Right lung (tissue), 5 donors: Measurements from ENCODE around the gene ERRFI1. TPM values are rescaled to one million over a fixed set of nuclear protein-coding genes. Genes with fewer than 3 reads are reported as not detected.
A peak's percentile ranks its signal among the peaks of the same experiment; 100 is the strongest.

Experiments
- DNase-seq, 2 donors: peaks; one replicate each; pipeline ENCODE4 v3.0.0-alpha.2; 2013
- polyA plus RNA-seq, 5 donors: library from polyadenylated mRNA; unstranded; fragments of 120-200 nt; gene quantifications; one replicate each; pipeline versions ENCODE4 v1.2.1 to v1.2.3, GENCODE V29; 2013; ENCODE audit warnings: inconsistent platforms in 1 of 5, low replicate concordance in 1 of 5; ENCODE audit not compliant: insufficient read length in 5 of 5, insufficient read depth in 1 of 5

The ERRFI1 gene
- polyA plus RNA-seq, 5 donors, result 52.0 to 95.3 (median 81.3) TPM

DNA sequence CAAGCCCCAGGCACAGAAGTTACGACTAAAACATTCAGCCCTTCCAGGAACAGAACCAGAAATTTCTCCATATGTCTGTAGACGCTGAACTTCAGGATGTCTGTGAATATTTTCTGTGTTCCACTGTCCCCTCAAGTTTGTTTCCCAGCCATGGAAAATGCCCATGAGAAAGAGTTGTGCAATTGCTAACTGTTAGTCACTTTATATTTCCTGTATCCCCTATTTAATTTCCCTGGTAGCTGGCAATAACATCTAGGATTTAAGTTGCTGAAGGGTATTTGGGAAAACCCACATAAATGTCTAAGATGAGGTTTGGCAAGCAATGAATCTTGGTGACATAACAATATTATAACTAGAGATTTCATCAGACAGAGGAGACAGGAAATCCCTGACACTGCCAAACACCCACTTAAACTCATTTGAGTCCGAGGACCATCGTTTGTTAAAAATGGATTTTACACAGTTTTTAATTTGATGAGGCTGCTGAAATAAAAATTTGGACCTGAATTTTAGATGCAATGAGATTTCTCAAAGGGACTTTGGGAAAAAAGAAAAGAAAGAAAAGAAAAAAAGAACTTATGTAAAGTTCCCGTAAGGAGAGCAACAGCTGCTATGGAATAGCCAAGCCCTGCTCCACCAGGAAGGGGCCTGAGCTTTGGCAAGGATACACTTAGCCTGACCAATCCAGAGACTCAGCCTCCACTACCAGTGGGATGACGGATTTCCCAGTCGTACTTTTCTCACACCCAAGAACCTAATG, 21.8 kb upstream of the ERRFI1 start:
- no peak for DNase-seq

DNA sequence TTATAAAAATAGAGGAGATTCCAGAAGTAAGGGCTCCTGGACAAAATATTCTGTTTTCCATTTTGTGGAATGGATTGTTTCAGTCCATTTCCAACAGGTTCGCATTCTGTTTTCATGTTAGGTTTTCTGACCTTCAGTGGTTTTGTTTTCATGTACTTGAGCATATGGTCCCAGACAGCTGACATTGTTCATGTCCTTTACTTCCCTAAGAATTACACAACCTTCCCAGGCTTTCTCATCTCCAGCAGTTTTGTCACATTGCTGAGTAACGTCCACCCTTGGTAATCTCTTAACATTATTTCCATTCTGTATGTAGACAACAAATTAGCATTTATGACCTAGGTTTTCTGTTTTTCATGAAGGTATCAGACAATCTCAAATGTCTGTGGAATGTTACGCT, 21.0 kb upstream of the ERRFI1 start:
- no peak for DNase-seq

GRCh38 chr1:8046391-8046790, 20.3 kb upstream of the ERRFI1 start:
- no peak for DNase-seq

GRCh38 chr1:8043621-8044020, 17.5 kb upstream of the ERRFI1 start:
- no peak for DNase-seq

DNA sequence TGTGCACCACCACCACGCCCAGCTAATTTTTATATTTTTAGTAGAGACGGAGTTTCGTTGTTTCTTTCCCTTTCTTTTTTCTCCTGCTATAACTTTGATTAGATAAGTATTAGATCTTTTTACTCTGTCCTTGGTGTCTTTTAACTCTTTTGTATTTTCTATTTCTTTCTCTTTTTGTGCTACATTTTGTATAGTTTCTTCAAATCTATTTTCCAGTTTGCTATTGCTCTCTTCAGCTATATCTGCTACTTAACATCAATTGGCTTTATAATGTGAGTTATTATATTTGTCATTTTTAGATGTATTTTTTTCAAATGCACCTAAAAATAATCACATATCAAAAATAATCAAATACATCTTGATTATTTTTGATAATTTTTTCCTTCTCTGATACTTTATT, 16.0 kb upstream of the ERRFI1 start:
- no peak for DNase-seq

DNA sequence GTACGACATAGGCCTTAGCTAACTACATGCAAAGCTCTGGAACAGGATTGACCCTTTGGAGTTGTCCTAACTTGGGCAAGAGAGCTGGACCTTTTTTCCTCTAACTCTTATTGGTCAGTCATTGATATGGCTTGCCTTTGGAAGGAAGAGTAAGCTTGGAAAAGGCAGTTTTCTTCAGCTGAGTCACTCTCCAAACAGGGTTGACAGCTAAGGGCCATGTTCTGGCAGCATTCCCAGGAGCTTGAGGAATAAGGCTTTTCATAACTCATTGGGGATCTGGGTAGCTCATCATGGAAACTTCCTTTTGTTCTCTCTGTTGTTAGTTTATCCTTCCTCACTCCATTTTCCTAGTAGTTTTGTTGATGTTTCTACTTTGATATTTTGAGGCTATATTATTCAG, 14.5 kb upstream of the ERRFI1 start:
- DNase-seq, result no peak

- no peak for DNase-seq
Observed at GRCh38 chr1:8039071-8039470, 13.0 kb upstream of the ERRFI1 start.

- no peak for DNase-seq
Observed at GRCh38 chr1:8035289-8035688, 9.2 kb upstream of the ERRFI1 start.

GRCh38 chr1:8033322-8033721, 7.2 kb upstream of the ERRFI1 start:
- no peak for DNase-seq

- DNase-seq, result no peak
Observed at GRCh38 chr1:8032366-8032910, 6.3 kb upstream of the ERRFI1 start.

- no peak for DNase-seq
Observed at GRCh38 chr1:8031176-8031785, 5.2 kb upstream of the ERRFI1 start.

- no peak for DNase-seq
Observed at GRCh38 chr1:8028571-8028910, 2.4 kb upstream of the ERRFI1 start.

GRCh38 chr1:8027748-8028570, 1.9 kb upstream of the ERRFI1 start:
- DNase-seq, result peak in 1 of 2 donors; percentile 83

DNA sequence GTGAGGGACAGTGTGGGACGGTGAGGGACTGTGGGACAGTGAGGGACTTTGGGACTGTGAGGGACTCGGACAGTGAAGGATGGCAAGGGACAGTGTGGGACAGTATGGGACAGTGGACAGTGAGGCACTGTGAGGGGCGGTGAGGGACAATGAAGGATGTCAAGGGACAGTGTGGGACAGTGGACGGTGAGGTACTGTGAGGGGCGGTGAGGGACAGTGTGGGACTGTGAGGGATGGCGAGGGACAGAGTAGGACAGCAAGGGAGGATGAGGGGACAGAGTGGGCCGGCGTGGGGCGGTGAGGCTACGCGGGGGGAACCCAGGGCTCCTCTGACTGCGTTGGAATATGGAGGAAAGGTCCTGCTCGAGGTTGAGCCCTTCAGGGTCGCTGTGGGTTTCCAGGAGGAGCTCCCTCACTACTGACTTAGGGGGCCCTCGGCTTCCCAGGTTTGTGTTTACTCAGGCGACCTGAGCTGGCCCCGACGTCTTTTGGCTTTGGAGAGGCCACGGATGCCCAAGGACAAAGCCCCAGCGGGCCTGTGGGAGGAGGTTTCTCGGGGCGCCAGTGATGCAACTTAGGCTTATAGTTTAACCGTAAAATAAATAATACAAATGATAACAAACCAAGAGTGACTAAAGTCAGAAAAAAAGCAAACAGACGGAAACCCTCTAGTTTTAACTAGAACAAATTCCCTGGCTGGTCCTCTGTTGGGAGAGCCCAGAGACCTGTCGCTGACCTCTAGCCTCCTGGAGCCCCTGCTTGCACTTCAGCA, 1.1 kb upstream of the ERRFI1 start:
- no peak for DNase-seq

- DNase-seq, result no peak
Observed at GRCh38 chr1:8025671-8026144, 401 bp downstream of the ERRFI1 start.

DNA sequence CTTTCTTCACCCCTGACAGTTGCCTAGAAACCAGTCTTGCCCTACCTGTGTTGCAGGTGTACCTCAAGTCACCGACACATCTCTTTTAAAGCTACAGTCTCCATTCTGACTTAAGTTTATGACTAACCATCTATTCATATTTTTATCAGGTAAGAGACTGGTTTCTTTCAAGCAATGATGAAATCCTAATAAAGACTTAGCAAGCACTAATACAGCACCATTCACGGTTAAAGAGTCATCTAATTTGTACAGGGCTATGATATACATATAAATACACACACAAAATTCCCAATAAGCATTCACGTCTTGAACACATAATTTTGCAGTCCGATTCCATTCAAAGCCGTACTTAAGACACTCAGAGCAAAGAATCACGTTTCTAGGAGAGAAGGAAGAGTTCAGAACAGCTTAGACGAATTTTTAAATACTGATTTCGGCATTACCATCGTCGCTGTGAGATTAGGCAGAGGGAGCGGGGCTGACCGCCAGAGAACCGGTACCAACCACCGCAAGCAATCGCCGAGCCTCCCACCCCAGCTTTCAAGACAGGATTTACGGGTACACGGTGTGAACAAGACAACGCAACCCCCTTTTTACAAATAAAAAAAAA, 943 bp downstream of the ERRFI1 start:
- DNase-seq, result no peak

- DNase-seq, result no peak
Observed at GRCh38 chr1:8024329-8024728, 1.8 kb downstream of the ERRFI1 start.

DNA sequence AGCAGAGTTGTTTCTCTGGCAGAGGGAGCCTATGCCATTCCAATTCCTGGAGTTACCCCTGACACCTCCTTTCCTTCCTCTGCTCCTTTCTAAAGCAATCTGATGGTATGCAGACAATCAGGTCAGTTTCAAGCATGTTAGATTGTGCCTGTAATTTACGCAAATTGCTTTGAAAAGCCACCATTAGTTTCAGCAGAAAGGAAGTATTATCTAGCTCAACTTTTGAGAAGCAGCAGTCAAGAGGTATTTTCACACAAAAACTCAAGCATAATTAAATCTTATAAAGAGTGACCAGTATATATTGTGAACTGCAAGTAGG, 2.2 kb downstream of the ERRFI1 start:
- DNase-seq, result no peak

- DNase-seq, result no peak
Observed at GRCh38 chr1:8023287-8023994, 2.7 kb downstream of the ERRFI1 start.

GRCh38 chr1:8022395-8023286, 3.5 kb downstream of the ERRFI1 start:
- DNase-seq, result no peak
